Endodermal cell (in vitro differentiated cells): Measurements from ENCODE around the gene ADAMTS2. TPM values are rescaled to one million over a fixed set of nuclear protein-coding genes. Genes with fewer than 3 reads are reported as not detected.

Experiments
- DNase-seq: peaks from one replicate; pipeline ENCODE4 v3.0.0-alpha.2; 2017
- H3K27ac ChIP-seq: 2 replicates; pipeline ENCODE4 v1.5.1; 2013; ENCODE audit warnings: mild to moderate bottlenecking, low read depth, low read length, moderate library complexity
- H3K27me3 ChIP-seq: 2 replicates; pipeline ENCODE4 v1.6.1; 2013; ENCODE audit warnings: mild to moderate bottlenecking, low read length, moderate library complexity; ENCODE audit not compliant: insufficient read depth, control insufficient read depth, poor library complexity, severe bottlenecking
- H3K36me3 ChIP-seq: 2 replicates; pipeline ENCODE4 v1.7.0; 2013; ENCODE audit warnings: mild to moderate bottlenecking, low read length, moderate library complexity; ENCODE audit not compliant: control insufficient read depth, insufficient read depth
- H3K4me1 ChIP-seq: one replicate; pipeline ENCODE4 v1.7.0; 2013; ENCODE audit warnings: low read length; ENCODE audit not compliant: control insufficient read depth, insufficient read depth
- H3K4me3 ChIP-seq: 2 replicates; pipeline ENCODE4 v1.5.1; 2013; ENCODE audit warnings: mild to moderate bottlenecking, low read length, moderate library complexity
- H3K9ac ChIP-seq: 2 replicates; pipeline ENCODE4 v1.6.1; 2013; ENCODE audit warnings: mild to moderate bottlenecking, low read length, moderate library complexity; ENCODE audit not compliant: poor library complexity, severe bottlenecking; ENCODE audit errors: extremely low read depth
- H3K9me3 ChIP-seq: 2 replicates; pipeline ENCODE4 v1.6.1; 2013; ENCODE audit warnings: mild to moderate bottlenecking, low read length, moderate library complexity; ENCODE audit not compliant: control insufficient read depth
- H3K27ac Mint-ChIP-seq: 2 replicates; pipeline ENCODE4 v1.8.0; 2020; ENCODE audit warnings: mixed read lengths
- H3K27me3 Mint-ChIP-seq: 2 replicates; pipeline ENCODE4 v1.8.0; 2021; ENCODE audit warnings: mild to moderate bottlenecking, mixed read lengths; ENCODE audit not compliant: insufficient read depth
- H3K36me3 Mint-ChIP-seq: 2 replicates; pipeline ENCODE4 v1.8.0; 2020; ENCODE audit warnings: low read depth, mixed read lengths
- H3K4me1 Mint-ChIP-seq: 2 replicates; pipeline ENCODE4 v1.8.0; 2020; ENCODE audit warnings: mixed read lengths
- H3K4me3 Mint-ChIP-seq: 2 replicates; pipeline ENCODE4 v1.8.0; 2020; ENCODE audit warnings: mild to moderate bottlenecking, moderate library complexity, mixed read lengths
- H3K9me3 Mint-ChIP-seq: 2 replicates; pipeline ENCODE4 v1.8.0; 2020; ENCODE audit warnings: mild to moderate bottlenecking, mixed read lengths
- CTCF ChIP-seq: fragments of 200-600 bp; sonication (generic); conservative IDR thresholded peaks from 2 replicates; pipeline ENCODE4 v1.5.0; 2021; ENCODE audit warnings: antibody characterized with exemption, mild to moderate bottlenecking
- WGBS, 2 experiments: methylation state at CpG; one replicate each; pipeline versions ENCODE4 v1.1.5 to v1.1.7; 2013; ENCODE audit warnings: missing lambda C conversion rate in 2 of 2, mixed read lengths in 1 of 2; ENCODE audit not compliant: insufficient coverage in 1 of 2, insufficient read length in 1 of 2; 5-methylcytosine and 5-hydroxymethylcytosine counted together
- total RNA-seq, 2 donors: library from RNA; stranded (reverse); fragmentation: NEBNext Ultra II Directional in 1 of 2; extraction: Animal tissue kit (Norgen Biotek cat#: 25700) in 1 of 2; gene quantifications; 2 replicates in 1 of 2; 3 replicates in 1 of 2; pipeline ENCODE4 v1.2.1, GENCODE V29; 2021

ADAMTS2 gene
- total RNA-seq, 2 donors from 2014 or later: 1.2 to 2.6 TPM

GRCh38 chr5:179273073-179273435 is 72.2 kb downstream of the ADAMTS2 start:
- Histone ChIP-seq H3K36me3 (no peaks in the 10 kb centered on the region), H3K4me3 (no peak overlapping the region), H3K9me3 (no peaks in the 10 kb centered on the region), H3K27ac (peak overlapping the region; percentile 79), H3K27me3 (no peaks in the 10 kb centered on the region), H3K4me1 (no peaks in the 10 kb centered on the region), H3K9ac (no peak overlapping the region)
- no peaks in the 10 kb centered on the region for H3K9me3 Mint-ChIP-seq
- 87 to 91% methylated on average over 1 to 7 of the region's 7 CpGs for WGBS, 2 experiments
- H3K27ac Mint-ChIP-seq: no peak overlapping the region
- no peak for DNase-seq
- no peaks in the 10 kb centered on the region for H3K27me3 Mint-ChIP-seq
- no peaks in the 10 kb centered on the region for H3K36me3 Mint-ChIP-seq
- no peaks in the 10 kb centered on the region for H3K4me1 Mint-ChIP-seq
- no peak overlapping the region for H3K4me3 Mint-ChIP-seq
- no peak for TF ChIP-seq CTCF

DNA sequence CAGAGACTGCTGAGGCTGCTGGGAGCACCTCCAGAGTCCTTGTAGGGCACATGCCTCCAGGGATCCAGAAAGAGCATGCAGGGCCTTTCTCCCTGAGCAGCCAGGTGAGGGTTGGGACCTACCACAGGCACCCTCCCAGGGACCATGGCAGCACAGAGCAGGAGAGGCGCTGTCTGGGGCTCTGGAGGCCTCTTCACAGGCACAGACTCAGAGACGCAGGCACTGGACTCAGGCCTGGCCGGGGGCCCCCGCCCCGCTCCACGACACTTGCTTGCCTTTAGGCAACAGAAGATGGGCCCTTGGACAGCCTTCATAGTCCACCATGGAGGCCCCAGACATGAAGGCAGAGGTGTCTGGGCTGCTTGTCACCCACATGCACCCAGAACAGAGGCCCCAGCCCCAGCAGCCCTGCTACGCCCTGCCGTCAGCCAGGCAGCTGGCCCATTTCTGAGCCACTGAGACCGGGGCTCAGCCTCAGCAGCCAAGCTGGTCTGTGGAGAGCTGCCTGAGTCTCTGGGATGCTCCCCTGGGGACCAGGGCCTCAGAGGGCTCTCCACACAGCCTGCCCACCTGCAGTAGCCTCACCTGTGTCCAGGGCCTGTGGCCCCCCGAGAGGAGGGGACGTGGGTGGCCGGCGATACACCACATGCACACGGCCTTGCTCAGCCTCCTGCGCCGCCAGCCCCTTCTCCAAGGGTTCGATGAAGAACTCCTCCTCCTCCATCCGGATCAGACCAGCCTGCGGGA is 72.8 kb downstream of the ADAMTS2 start:
- Mint-ChIP-seq H3K4me1 (no peaks in the 10 kb centered on the region), H3K4me3 (no peak overlapping the region), H3K27me3 (no peaks in the 10 kb centered on the region), H3K36me3 (no peaks in the 10 kb centered on the region), H3K9me3 (no peaks in the 10 kb centered on the region), H3K27ac (no peak overlapping the region)
- Histone ChIP-seq H3K9me3 (no peaks in the 10 kb centered on the region), H3K4me1 (no peaks in the 10 kb centered on the region), H3K27me3 (no peaks in the 10 kb centered on the region), H3K27ac (peak overlapping the region; percentile 79), H3K4me3 (no peak overlapping the region), H3K9ac (no peak overlapping the region), H3K36me3 (no peaks in the 10 kb centered on the region)
- peak; percentile 30 for DNase-seq
- TF ChIP-seq CTCF: no peak
- WGBS, 2 experiments: 83 to 90% methylated on average over 1 to 19 of the region's 19 CpGs

GRCh38 chr5:179271821-179272325 is 73.4 kb downstream of the ADAMTS2 start:
- no peaks in the 10 kb centered on the region for H3K4me1 Mint-ChIP-seq
- H3K9me3 ChIP-seq: no peaks in the 10 kb centered on the region
- no peaks in the 10 kb centered on the region for H3K9me3 Mint-ChIP-seq
- TF ChIP-seq CTCF: no peak
- no peak overlapping the region for H3K4me3 ChIP-seq
- no peaks in the 10 kb centered on the region for H3K36me3 ChIP-seq
- no peaks in the 10 kb centered on the region for H3K27me3 ChIP-seq
- H3K4me1 ChIP-seq: no peaks in the 10 kb centered on the region
- H3K27ac Mint-ChIP-seq: no peak overlapping the region
- H3K9ac ChIP-seq: no peak overlapping the region
- H3K27me3 Mint-ChIP-seq: no peaks in the 10 kb centered on the region
- H3K27ac ChIP-seq: peak overlapping the region; percentile 79
- 87 to 88% methylated on average over 12 to 13 of the region's 13 CpGs for WGBS, 2 experiments
- H3K36me3 Mint-ChIP-seq: no peaks in the 10 kb centered on the region
- no peak overlapping the region for H3K4me3 Mint-ChIP-seq
- DNase-seq: peak; percentile 38
